Measurements from ENCODE around the gene ISG20. TPM values are rescaled to one million over a fixed set of nuclear protein-coding genes. Genes with fewer than 3 reads are reported as not detected.
A peak's percentile ranks its signal among the peaks of the same experiment; 100 is the strongest.

The ISG20 gene
- total RNA-seq, 6 donors from 2014 or later: 41.3 to 119 (median 67.0) TPM

- 21% methylated on average over 17 of the region's 17 CpGs for WGBS, 2 donors
These were observed 16.8 kb upstream of the ISG20 start for GRCh38 chr15:88621789-88622604.

DNA sequence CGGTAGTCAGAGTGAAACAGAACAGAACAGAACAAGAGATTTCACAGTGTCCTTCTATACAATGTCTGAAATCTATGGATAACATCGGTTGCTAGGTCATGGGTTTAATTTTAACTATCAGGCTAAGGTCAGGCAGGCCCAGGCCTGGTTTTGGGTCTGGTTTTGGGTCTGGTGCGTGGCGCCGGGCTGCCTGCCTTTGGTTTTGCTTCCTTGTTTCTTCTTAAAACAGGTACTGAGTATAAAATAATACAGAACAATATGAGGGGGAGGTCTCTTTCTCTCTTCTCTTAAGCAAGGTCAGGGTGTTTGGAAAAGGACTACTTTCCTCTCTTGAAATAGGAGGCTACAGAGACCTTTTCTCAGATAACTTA is 16.2 kb upstream of the ISG20 start:
- Histone ChIP-seq H3K36me3 (peaks cover 0 to 13% (median 7%) of the 10 kb centered on the region in 4 donors), H3K27ac (peak overlapping the region in 3 of 4 donors; percentile 75 to 81 (median 78)), H3K27me3 (no peaks in the 10 kb centered on the region), H3K4me3 (peak overlapping the region in 3 of 4 donors; percentile 80 to 86 (median 81)), H3K9me3 (no peaks in the 10 kb centered on the region), H3K4me1 (peaks cover 28 to 48% (median 36%) of the 10 kb centered on the region in 4 donors)
- ATAC-seq (ENCODE audit: low FRiP score in 2 of 2) (no peak), DNase-seq (no peak)
- WGBS, 2 donors: 52 to 62% methylated on average over 5 of the region's 5 CpGs
- TF ChIP-seq POLR2AphosphoS5 (IDR thresholded peaks at IDR 0.05) (no peak), EP300 (IDR thresholded peaks at IDR 0.05) (no peak), POLR2A (IDR thresholded peaks at IDR 0.05) (no peak)
- TF ChIP-seq, protein P1, sequence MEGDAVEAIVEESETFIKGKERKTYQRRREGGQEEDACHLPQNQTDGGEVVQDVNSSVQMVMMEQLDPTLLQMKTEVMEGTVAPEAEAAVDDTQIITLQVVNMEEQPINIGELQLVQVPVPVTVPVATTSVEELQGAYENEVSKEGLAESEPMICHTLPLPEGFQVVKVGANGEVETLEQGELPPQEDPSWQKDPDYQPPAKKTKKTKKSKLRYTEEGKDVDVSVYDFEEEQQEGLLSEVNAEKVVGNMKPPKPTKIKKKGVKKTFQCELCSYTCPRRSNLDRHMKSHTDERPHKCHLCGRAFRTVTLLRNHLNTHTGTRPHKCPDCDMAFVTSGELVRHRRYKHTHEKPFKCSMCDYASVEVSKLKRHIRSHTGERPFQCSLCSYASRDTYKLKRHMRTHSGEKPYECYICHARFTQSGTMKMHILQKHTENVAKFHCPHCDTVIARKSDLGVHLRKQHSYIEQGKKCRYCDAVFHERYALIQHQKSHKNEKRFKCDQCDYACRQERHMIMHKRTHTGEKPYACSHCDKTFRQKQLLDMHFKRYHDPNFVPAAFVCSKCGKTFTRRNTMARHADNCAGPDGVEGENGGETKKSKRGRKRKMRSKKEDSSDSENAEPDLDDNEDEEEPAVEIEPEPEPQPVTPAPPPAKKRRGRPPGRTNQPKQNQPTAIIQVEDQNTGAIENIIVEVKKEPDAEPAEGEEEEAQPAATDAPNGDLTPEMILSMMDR (IDR thresholded peaks at IDR 0.05): no peak

More at GRCh38 chr15:88621789-88622604, 16.8 kb upstream of the ISG20 start:
- DNase-seq (no peak), ATAC-seq (ENCODE audit: low FRiP score in 2 of 2) (peak in 1 of 2 donors; percentile 55)
- H3K27me3 ChIP-seq: no peaks in the 10 kb centered on the region
- peak overlapping the region; percentile 75 to 81 (median 78) for H3K27ac ChIP-seq
- peak overlapping the region; percentile 70 to 86 (median 80) for H3K4me3 ChIP-seq
- H3K4me1 ChIP-seq: peaks cover 28 to 44% (median 34%) of the 10 kb centered on the region in 4 donors
- H3K36me3 ChIP-seq: peaks cover 0 to 11% (median 7%) of the 10 kb centered on the region in 4 donors
- no peaks in the 10 kb centered on the region for H3K9me3 ChIP-seq
- no peak for TF ChIP-seq EP300 (IDR thresholded peaks at IDR 0.05)
- TF ChIP-seq, protein P1 (IDR thresholded peaks at IDR 0.05): no peak
- TF ChIP-seq POLR2AphosphoS5 (IDR thresholded peaks at IDR 0.05): no peak
- TF ChIP-seq POLR2A (IDR thresholded peaks at IDR 0.05): peak in 1 of 4 donors; percentile 30

- Histone ChIP-seq H3K4me1 (peaks cover 28 to 53% (median 38%) of the 10 kb centered on the region in 4 donors), H3K4me3 (peak overlapping the region in 1 of 4 donors; percentile 86)
- ATAC-seq (ENCODE audit: low FRiP score in 2 of 2): peak in 1 of 2 donors; percentile 39
These were observed 15.8 kb upstream of the ISG20 start for GRCh38 chr15:88623061-88623460.

GRCh38 chr15:88623632-88624031 is 15.2 kb upstream of the ISG20 start:
- peaks cover 0 to 21% (median 8%) of the 10 kb centered on the region in 4 donors for H3K36me3 ChIP-seq
- ATAC-seq (ENCODE audit: low FRiP score in 2 of 2) (no peak), DNase-seq (no peak)
- H3K27ac ChIP-seq: peak overlapping the region in 3 of 4 donors; percentile 4 to 75 (median 48)
- H3K4me3 ChIP-seq: no peak overlapping the region
- peaks cover 28 to 56% (median 39%) of the 10 kb centered on the region in 4 donors for H3K4me1 ChIP-seq
- no peaks in the 10 kb centered on the region for H3K9me3 ChIP-seq
- TF ChIP-seq, protein P1 (IDR thresholded peaks at IDR 0.05): no peak
- TF ChIP-seq EP300 (IDR thresholded peaks at IDR 0.05) (no peak), POLR2A (IDR thresholded peaks at IDR 0.05) (no peak), POLR2AphosphoS5 (IDR thresholded peaks at IDR 0.05) (no peak)
- 97 to 98% methylated on average over 3 of the region's 3 CpGs for WGBS, 2 donors
- H3K27me3 ChIP-seq: no peaks in the 10 kb centered on the region

More at GRCh38 chr15:88623061-88623460, 15.8 kb upstream of the ISG20 start:
- WGBS, 2 donors: 76 to 80% methylated on average over 2 of the region's 2 CpGs
- Histone ChIP-seq H3K27ac (peak overlapping the region in 2 of 4 donors; percentile 48 to 75), H3K27me3 (no peaks in the 10 kb centered on the region), H3K9me3 (no peaks in the 10 kb centered on the region), H3K36me3 (peaks cover 0 to 16% (median 7%) of the 10 kb centered on the region in 4 donors)
- TF ChIP-seq, protein P1 (IDR thresholded peaks at IDR 0.05): no peak
- TF ChIP-seq POLR2AphosphoS5 (IDR thresholded peaks at IDR 0.05): no peak
- no peak for TF ChIP-seq POLR2A (IDR thresholded peaks at IDR 0.05)
- no peak for TF ChIP-seq EP300 (IDR thresholded peaks at IDR 0.05)
- no peak for DNase-seq
